Liver (tissue), 9 donors: ENCODE data around the gene BRD4. TPM values are rescaled to one million over a fixed set of nuclear protein-coding genes. Genes with fewer than 3 reads are reported as not detected.

Experiments
- DNase-seq: peaks from one replicate; pipeline ENCODE4 v3.0.0-alpha.2; 2017; ENCODE audit warnings: low spot score
- H3K27ac ChIP-seq, 2 donors: one replicate each; pipeline ENCODE4 v1.7.0; 2013; ENCODE audit warnings: inconsistent platforms in 2 of 2, low read length in 2 of 2, control low read depth in 1 of 2, low read depth in 1 of 2, mild to moderate bottlenecking in 1 of 2
- H3K27me3 ChIP-seq, 4 donors: one replicate each; pipeline versions ENCODE4 v1.6.1 to v1.7.0; 2013; ENCODE audit warnings: low read length in 3 of 4, inconsistent platforms in 1 of 4, mild to moderate bottlenecking in 1 of 4, moderate library complexity in 1 of 4; ENCODE audit not compliant: control insufficient read depth in 4 of 4, insufficient read depth in 4 of 4
- H3K36me3 ChIP-seq, 4 donors: one replicate each; pipeline versions ENCODE4 v1.6.1 to v1.7.0; 2013; ENCODE audit warnings: low read length in 3 of 4, mild to moderate bottlenecking in 3 of 4, low read depth in 1 of 4, moderate library complexity in 1 of 4; ENCODE audit not compliant: control insufficient read depth in 4 of 4, insufficient read depth in 3 of 4
- H3K4me1 ChIP-seq, 4 donors: one replicate each; pipeline versions ENCODE4 v1.6.1 to v1.7.0; 2013; ENCODE audit warnings: low read length in 3 of 4, mild to moderate bottlenecking in 3 of 4, moderate library complexity in 1 of 4; ENCODE audit not compliant: control insufficient read depth in 4 of 4, insufficient read depth in 4 of 4
- H3K4me3 ChIP-seq, 3 donors: one replicate each; pipeline versions ENCODE4 v1.6.1 to v1.7.0; 2013; ENCODE audit warnings: low read length in 3 of 3, control low read depth in 1 of 3, low read depth in 1 of 3, mild to moderate bottlenecking in 1 of 3
- H3K9ac ChIP-seq, 2 donors: one replicate each; pipeline ENCODE4 v1.7.0; 2013; ENCODE audit warnings: low read length in 2 of 2, mild to moderate bottlenecking in 2 of 2, moderate library complexity in 2 of 2, control low read depth in 1 of 2, low read depth in 1 of 2
- H3K9me3 ChIP-seq, 4 donors: one replicate each; pipeline versions ENCODE4 v1.6.1 to v1.7.0; 2013; ENCODE audit warnings: low read length in 3 of 4; ENCODE audit not compliant: control insufficient read depth in 4 of 4
- CTCF ChIP-seq: fragments of 150-350 bp; IDR thresholded peaks from 2 replicates; pipeline ENCODE4 v1.5.1; 2017; ENCODE audit warnings: improper control_type of control experiment, low read depth, low read length; ENCODE audit not compliant: missing input control
- EGR1 ChIP-seq, 2 donors: IDR thresholded peaks; 2 replicates each; pipeline ENCODE4 v1.6.1; 2016 to 2018; ENCODE audit warnings: antibody characterized with exemption in 2 of 2, low read depth in 2 of 2
- FOXA1 ChIP-seq: IDR thresholded peaks from 2 replicates; pipeline ENCODE4 v1.6.1; 2016; ENCODE audit warnings: antibody characterized with exemption
- FOXA2 ChIP-seq: IDR thresholded peaks from 2 replicates; pipeline ENCODE4 v1.6.1; 2016; ENCODE audit warnings: antibody characterized with exemption
- GABPA ChIP-seq, 2 donors: IDR thresholded peaks in 1 of 2; conservative IDR thresholded peaks in 1 of 2; 2 replicates each; pipeline ENCODE4 v1.6.1; 2016; ENCODE audit warnings: antibody characterized with exemption in 2 of 2, mild to moderate bottlenecking in 1 of 2, moderate library complexity in 1 of 2
- HNF4A ChIP-seq, 2 donors: conservative IDR thresholded peaks; 2 replicates each; pipeline ENCODE4 v1.6.1; 2016; ENCODE audit warnings: antibody characterized with exemption in 2 of 2, mild to moderate bottlenecking in 2 of 2
- HNF4G ChIP-seq: IDR thresholded peaks from 2 replicates; pipeline ENCODE4 v1.6.1; 2016; ENCODE audit warnings: antibody characterized with exemption
- JUND ChIP-seq, 2 donors: IDR thresholded peaks; 2 replicates each; pipeline ENCODE4 v1.6.1; 2016; ENCODE audit warnings: antibody characterized with exemption in 2 of 2
- MAX ChIP-seq: IDR thresholded peaks from 2 replicates; pipeline ENCODE4 v1.6.1; 2016; ENCODE audit warnings: antibody characterized with exemption
- NR2F2 ChIP-seq: IDR thresholded peaks from 2 replicates; pipeline ENCODE4 v1.6.1; 2016; ENCODE audit warnings: antibody characterized with exemption
- RAD21 ChIP-seq, 2 donors: IDR thresholded peaks; 2 replicates each; pipeline ENCODE4 v1.6.1; 2016; ENCODE audit warnings: antibody characterized with exemption in 2 of 2, mild to moderate bottlenecking in 2 of 2
- RXRA ChIP-seq, 2 donors: IDR thresholded peaks; 2 replicates each; pipeline ENCODE4 v1.6.1; 2017 to 2018; ENCODE audit warnings: antibody characterized with exemption in 2 of 2, mild to moderate bottlenecking in 1 of 2
- SP1 ChIP-seq: IDR thresholded peaks from 2 replicates; pipeline ENCODE4 v1.6.1; 2018; ENCODE audit warnings: antibody characterized with exemption, mild to moderate bottlenecking
- TAF1 ChIP-seq: conservative IDR thresholded peaks from 2 replicates; pipeline ENCODE4 v1.6.1; 2016; ENCODE audit warnings: antibody characterized with exemption, mild to moderate bottlenecking
- YY1 ChIP-seq: IDR thresholded peaks from 2 replicates; pipeline ENCODE4 v1.6.1; 2016; ENCODE audit warnings: antibody characterized with exemption, mild to moderate bottlenecking
- WGBS: extraction: QIAGEN DNeasy Blood & Tissue Kit; methylation state at CpG from one replicate; pipeline ENCODE4 v1.1.7; 2013; 5-methylcytosine and 5-hydroxymethylcytosine counted together
- polyA plus RNA-seq, 2 donors: library from polyadenylated mRNA; stranded (reverse) in 1 of 2; unstranded in 1 of 2; fragments of 200-250 nt in 1 of 2; fragments of >200 nt in 1 of 2; fragmentation: Nextera tagmentation in 1 of 2; extraction: Ambion mirVana in 1 of 2; gene quantifications; one replicate each; pipeline versions ENCODE4 v1.2.1 to v1.2.3, GENCODE V29; 2013 to 2015
- total RNA-seq, 2 donors: library from RNA; depleted of rRNA; stranded (reverse); fragments of >200 nt; gene quantifications; one replicate each; pipeline ENCODE4 v1.2.3, GENCODE V29; 2014
- TF ChIP-seq, protein P1 (sequence below): IDR thresholded peaks from 2 replicates; pipeline ENCODE4 v1.6.1; 2016; ENCODE audit warnings: antibody characterized with exemption, mild to moderate bottlenecking
- TF ChIP-seq, protein P2 (sequence below): IDR thresholded peaks from 2 replicates; pipeline ENCODE4 v1.6.1; 2016; ENCODE audit warnings: antibody characterized with exemption
- TF ChIP-seq, protein P3 (sequence below): IDR thresholded peaks from 2 replicates; pipeline ENCODE4 v1.6.1; 2016; ENCODE audit warnings: antibody characterized with exemption
- donor health status: healthy.
- donor health status: healthy.
- donor health status: healthy.
- donor health status: healthy.
- donor health status: healthy.

BRD4 gene
- total and polyA plus RNA-seq, 4 donors, result 13.6 to 25.8 (median 20.5) TPM

DNA sequence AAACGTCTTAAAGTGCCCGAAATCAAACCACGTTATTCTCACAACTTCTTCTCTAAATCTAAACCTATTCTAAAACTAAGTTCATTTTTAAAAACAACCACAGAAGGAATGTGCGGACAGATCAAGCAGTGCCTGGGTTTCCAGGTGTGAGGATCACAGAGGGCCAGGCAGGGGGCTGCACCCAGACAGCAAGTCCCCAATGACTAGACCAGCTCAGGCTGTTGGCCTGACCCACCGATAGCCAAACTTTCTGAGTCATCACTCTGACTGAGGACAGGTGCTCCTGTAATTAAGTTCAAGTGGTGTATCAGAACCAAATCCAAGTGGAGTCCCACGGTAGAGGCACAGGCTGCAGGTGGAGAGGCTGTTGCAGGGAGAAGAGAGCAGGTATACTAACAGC, 62.5 kb downstream of the BRD4 start:
- WGBS, result 90% methylated on average over 6 of the region's 6 CpGs
- peaks cover 21 to 85% (median 64%) of the 10 kb centered on the region in 4 donors for H3K4me1 ChIP-seq
- no peak overlapping the region for H3K4me3 ChIP-seq

More for the DNA sequence above, 62.5 kb downstream of the BRD4 start:
- no peak overlapping the region for H3K9ac ChIP-seq
- H3K9me3 ChIP-seq, result no peaks in the 10 kb centered on the region
- no peak for DNase-seq
- no peaks in the 10 kb centered on the region for H3K27me3 ChIP-seq
- H3K27ac ChIP-seq, result no peak overlapping the region
- TF ChIP-seq HNF4A (conservative IDR thresholded peaks at IDR 0.05) (no peak), EGR1 (IDR thresholded peaks at IDR 0.05; ENCODE audit: low read depth in 2 of 2) (no peak), FOXA2 (no peak), GABPA (IDR thresholded peaks at IDR 0.05 in 1 of 2, conservative IDR thresholded peaks at IDR 0.05 in 1 of 2) (no peak), MAX (no peak), TAF1 (no peak), RXRA (IDR thresholded peaks at IDR 0.05) (no peak), RAD21 (IDR thresholded peaks at IDR 0.05) (no peak), JUND (IDR thresholded peaks at IDR 0.05) (no peak), CTCF (no peak), YY1 (no peak), FOXA1 (no peak), NR2F2 (no peak), SP1 (no peak), HNF4G (no peak)
- TF ChIP-seq, protein P1, sequence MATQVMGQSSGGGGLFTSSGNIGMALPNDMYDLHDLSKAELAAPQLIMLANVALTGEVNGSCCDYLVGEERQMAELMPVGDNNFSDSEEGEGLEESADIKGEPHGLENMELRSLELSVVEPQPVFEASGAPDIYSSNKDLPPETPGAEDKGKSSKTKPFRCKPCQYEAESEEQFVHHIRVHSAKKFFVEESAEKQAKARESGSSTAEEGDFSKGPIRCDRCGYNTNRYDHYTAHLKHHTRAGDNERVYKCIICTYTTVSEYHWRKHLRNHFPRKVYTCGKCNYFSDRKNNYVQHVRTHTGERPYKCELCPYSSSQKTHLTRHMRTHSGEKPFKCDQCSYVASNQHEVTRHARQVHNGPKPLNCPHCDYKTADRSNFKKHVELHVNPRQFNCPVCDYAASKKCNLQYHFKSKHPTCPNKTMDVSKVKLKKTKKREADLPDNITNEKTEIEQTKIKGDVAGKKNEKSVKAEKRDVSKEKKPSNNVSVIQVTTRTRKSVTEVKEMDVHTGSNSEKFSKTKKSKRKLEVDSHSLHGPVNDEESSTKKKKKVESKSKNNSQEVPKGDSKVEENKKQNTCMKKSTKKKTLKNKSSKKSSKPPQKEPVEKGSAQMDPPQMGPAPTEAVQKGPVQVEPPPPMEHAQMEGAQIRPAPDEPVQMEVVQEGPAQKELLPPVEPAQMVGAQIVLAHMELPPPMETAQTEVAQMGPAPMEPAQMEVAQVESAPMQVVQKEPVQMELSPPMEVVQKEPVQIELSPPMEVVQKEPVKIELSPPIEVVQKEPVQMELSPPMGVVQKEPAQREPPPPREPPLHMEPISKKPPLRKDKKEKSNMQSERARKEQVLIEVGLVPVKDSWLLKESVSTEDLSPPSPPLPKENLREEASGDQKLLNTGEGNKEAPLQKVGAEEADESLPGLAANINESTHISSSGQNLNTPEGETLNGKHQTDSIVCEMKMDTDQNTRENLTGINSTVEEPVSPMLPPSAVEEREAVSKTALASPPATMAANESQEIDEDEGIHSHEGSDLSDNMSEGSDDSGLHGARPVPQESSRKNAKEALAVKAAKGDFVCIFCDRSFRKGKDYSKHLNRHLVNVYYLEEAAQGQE, result no peak
- TF ChIP-seq, protein P2, sequence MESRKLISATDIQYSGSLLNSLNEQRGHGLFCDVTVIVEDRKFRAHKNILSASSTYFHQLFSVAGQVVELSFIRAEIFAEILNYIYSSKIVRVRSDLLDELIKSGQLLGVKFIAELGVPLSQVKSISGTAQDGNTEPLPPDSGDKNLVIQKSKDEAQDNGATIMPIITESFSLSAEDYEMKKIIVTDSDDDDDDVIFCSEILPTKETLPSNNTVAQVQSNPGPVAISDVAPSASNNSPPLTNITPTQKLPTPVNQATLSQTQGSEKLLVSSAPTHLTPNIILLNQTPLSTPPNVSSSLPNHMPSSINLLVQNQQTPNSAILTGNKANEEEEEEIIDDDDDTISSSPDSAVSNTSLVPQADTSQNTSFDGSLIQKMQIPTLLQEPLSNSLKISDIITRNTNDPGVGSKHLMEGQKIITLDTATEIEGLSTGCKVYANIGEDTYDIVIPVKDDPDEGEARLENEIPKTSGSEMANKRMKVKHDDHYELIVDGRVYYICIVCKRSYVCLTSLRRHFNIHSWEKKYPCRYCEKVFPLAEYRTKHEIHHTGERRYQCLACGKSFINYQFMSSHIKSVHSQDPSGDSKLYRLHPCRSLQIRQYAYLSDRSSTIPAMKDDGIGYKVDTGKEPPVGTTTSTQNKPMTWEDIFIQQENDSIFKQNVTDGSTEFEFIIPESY, result no peak
- TF ChIP-seq, protein P3, sequence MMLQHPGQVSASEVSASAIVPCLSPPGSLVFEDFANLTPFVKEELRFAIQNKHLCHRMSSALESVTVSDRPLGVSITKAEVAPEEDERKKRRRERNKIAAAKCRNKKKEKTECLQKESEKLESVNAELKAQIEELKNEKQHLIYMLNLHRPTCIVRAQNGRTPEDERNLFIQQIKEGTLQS, result no peak
- peaks cover 6 to 33% (median 27%) of the 10 kb centered on the region in 4 donors for H3K36me3 ChIP-seq
